ENCODE data around the gene BRD9.

BRD9 gene

GRCh38 chr5:909994-910768, 17.6 kb upstream of the BRD9 start:
- H3K27ac ChIP-seq (replicated peaks; ENCODE audit: low read length), result no peak overlapping the region
- peaks cover 6 to 12% of the 10 kb centered on the region in 2 donors for H3K4me1 ChIP-seq (ENCODE audit: control insufficient read depth in 2 of 2, insufficient read depth in 1 of 2, low read depth in 1 of 2, low read length in 2 of 2)
- peak overlapping the region; percentile 7 for H2AK5ac ChIP-seq (ENCODE audit: low read depth, low read length)
- WGBS, 2 donors (ENCODE audit: extremely low coverage in 2 of 2, insufficient read length in 2 of 2, insufficient replicate concordance in 1 of 2), result no CpG with 5 or more reads among the region's 18 CpGs
- H2BK15ac ChIP-seq (ENCODE audit: low read length), result no peak overlapping the region
- no peak overlapping the region for H2BK120ac ChIP-seq (ENCODE audit: low read depth, low read length)
- H3K27me3 ChIP-seq (ENCODE audit: control insufficient read depth in 3 of 3, insufficient read depth in 3 of 3, low read depth in 1 of 3, low read length in 3 of 3), result no peaks in the 10 kb centered on the region
- H3K4me2 ChIP-seq (ENCODE audit: insufficient read depth, low read length, poor library complexity, severe bottlenecking), result no peak overlapping the region
- H3K14ac ChIP-seq (ENCODE audit: low read length), result no peak overlapping the region
- no peak overlapping the region for H4K91ac ChIP-seq (ENCODE audit: low read depth, low read length, poor library complexity)
- no peak overlapping the region for H2BK12ac ChIP-seq (ENCODE audit: low read length)
- peak overlapping the region; percentile 34 for H3K23ac ChIP-seq (ENCODE audit: low read depth, low read length, poor library complexity)
- H3K18ac ChIP-seq (ENCODE audit: low read length), result no peak overlapping the region
- peaks cover 43 to 95% of the 10 kb centered on the region in 2 donors for H3K36me3 ChIP-seq (replicated peaks in 1 of 2; ENCODE audit: control insufficient read depth in 2 of 2, insufficient read depth in 2 of 2, low read length in 2 of 2)
- H4K8ac ChIP-seq (ENCODE audit: low read depth, low read length), result no peak overlapping the region
- H2BK5ac ChIP-seq (ENCODE audit: low read length), result peak overlapping the region; percentile 31
- no peak for DNase-seq (ENCODE audit: low spot score)
- H3K9ac ChIP-seq (ENCODE audit: low read depth, low read length, poor library complexity), result peak overlapping the region; percentile 51
- H3K9me3 ChIP-seq (replicated peaks in 1 of 2; ENCODE audit: control insufficient read depth in 2 of 2, insufficient read depth in 1 of 2, low read depth in 1 of 2, low read length in 2 of 2), result no peaks in the 10 kb centered on the region
- no peak overlapping the region for H2AFZ ChIP-seq (ENCODE audit: low read length)
- no peak overlapping the region for H3K4ac ChIP-seq (ENCODE audit: low read length)
- H3K4me3 ChIP-seq (ENCODE audit: low read length in 2 of 2), result no peak overlapping the region
- H3K79me1 ChIP-seq (ENCODE audit: low read depth, low read length), result peaks cover 5% of the 10 kb centered on the region

DNA sequence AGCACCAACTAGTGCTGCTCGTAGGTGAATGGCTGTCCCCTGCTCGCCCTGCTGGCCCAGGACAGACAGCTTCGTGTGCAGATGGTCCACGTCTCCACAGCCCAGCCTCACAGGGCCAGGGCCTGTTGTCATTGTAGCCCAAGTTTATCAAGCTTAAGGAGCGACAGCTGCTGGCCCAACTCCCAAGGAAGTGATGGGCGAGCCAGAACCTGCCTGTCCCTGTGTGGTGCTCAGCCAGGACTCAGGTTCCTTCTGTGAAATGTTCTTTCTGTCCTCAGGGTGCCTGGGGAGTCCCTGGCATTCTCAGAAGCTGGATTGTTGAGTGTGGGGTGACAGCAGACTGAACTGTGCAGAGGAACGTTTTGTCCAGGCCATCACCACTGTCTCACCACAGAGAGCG, 16.5 kb upstream of the BRD9 start:
- H3K18ac ChIP-seq (ENCODE audit: low read length), result no peak overlapping the region
- H3K14ac ChIP-seq (ENCODE audit: low read length), result no peak overlapping the region
- WGBS, 2 donors (ENCODE audit: extremely low coverage in 2 of 2, insufficient read length in 2 of 2, insufficient replicate concordance in 1 of 2), result no CpG with 5 or more reads among the region's 8 CpGs
- no peak overlapping the region for H3K4ac ChIP-seq (ENCODE audit: low read length)
- no peak for DNase-seq (ENCODE audit: low spot score)
- H2BK120ac ChIP-seq (ENCODE audit: low read depth, low read length), result no peak overlapping the region
- H3K27ac ChIP-seq (replicated peaks; ENCODE audit: low read length), result no peak overlapping the region
- peaks cover 6 to 12% of the 10 kb centered on the region in 2 donors for H3K4me1 ChIP-seq (ENCODE audit: control insufficient read depth in 2 of 2, insufficient read depth in 1 of 2, low read depth in 1 of 2, low read length in 2 of 2)
- H3K27me3 ChIP-seq (ENCODE audit: control insufficient read depth in 3 of 3, insufficient read depth in 3 of 3, low read depth in 1 of 3, low read length in 3 of 3), result no peaks in the 10 kb centered on the region
- no peak overlapping the region for H4K8ac ChIP-seq (ENCODE audit: low read depth, low read length)
- no peak overlapping the region for H3K4me2 ChIP-seq (ENCODE audit: insufficient read depth, low read length, poor library complexity, severe bottlenecking)
- H3K9me3 ChIP-seq (replicated peaks in 1 of 2; ENCODE audit: control insufficient read depth in 2 of 2, insufficient read depth in 1 of 2, low read depth in 1 of 2, low read length in 2 of 2), result no peaks in the 10 kb centered on the region
- no peak overlapping the region for H2AK5ac ChIP-seq (ENCODE audit: low read depth, low read length)
- H2BK12ac ChIP-seq (ENCODE audit: low read length), result no peak overlapping the region
- no peak overlapping the region for H2BK5ac ChIP-seq (ENCODE audit: low read length)
- H3K79me1 ChIP-seq (ENCODE audit: low read depth, low read length), result peaks cover 5% of the 10 kb centered on the region
- H3K4me3 ChIP-seq (ENCODE audit: low read length in 2 of 2), result no peak overlapping the region
- peaks cover 43 to 95% of the 10 kb centered on the region in 2 donors for H3K36me3 ChIP-seq (replicated peaks in 1 of 2; ENCODE audit: control insufficient read depth in 2 of 2, insufficient read depth in 2 of 2, low read length in 2 of 2)
- peak overlapping the region; percentile 67 for H3K23ac ChIP-seq (ENCODE audit: low read depth, low read length, poor library complexity)
- H3K9ac ChIP-seq (ENCODE audit: low read depth, low read length, poor library complexity), result no peak overlapping the region
- H2AFZ ChIP-seq (ENCODE audit: low read length), result no peak overlapping the region
- no peak overlapping the region for H2BK15ac ChIP-seq (ENCODE audit: low read length)
- no peak overlapping the region for H4K91ac ChIP-seq (ENCODE audit: low read depth, low read length, poor library complexity)

DNA sequence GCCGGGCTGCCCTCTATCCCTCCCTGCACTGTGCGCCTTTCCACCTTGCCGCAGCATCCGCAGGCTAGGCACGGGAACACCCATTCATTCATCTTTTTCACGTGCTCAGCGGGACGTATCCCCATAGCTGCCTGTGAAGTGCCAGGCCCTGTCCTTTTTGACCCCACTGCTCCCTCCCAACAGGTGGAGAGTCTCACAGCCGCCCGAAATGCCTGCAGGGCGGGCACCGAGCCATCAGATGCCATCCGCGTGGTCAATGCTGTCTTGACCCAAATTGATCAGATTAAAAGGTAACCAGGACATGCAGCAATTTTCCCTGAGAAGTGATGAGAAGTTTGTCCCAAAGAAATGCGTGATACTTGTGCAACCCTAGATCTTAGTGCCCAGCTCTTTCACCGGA, 15.6 kb upstream of the BRD9 start:
- Histone ChIP-seq H3K4me1 (ENCODE audit: control insufficient read depth in 2 of 2, insufficient read depth in 1 of 2, low read depth in 1 of 2, low read length in 2 of 2) (peaks cover 6 to 12% of the 10 kb centered on the region in 2 donors), H4K91ac (ENCODE audit: low read depth, low read length, poor library complexity) (no peak overlapping the region), H2BK120ac (ENCODE audit: low read depth, low read length) (no peak overlapping the region), H4K8ac (ENCODE audit: low read depth, low read length) (no peak overlapping the region), H2BK5ac (ENCODE audit: low read length) (peak overlapping the region; percentile 61), H3K4me2 (ENCODE audit: insufficient read depth, low read length, poor library complexity, severe bottlenecking) (no peak overlapping the region), H2AFZ (ENCODE audit: low read length) (no peak overlapping the region), H3K23ac (ENCODE audit: low read depth, low read length, poor library complexity) (no peak overlapping the region), H2BK15ac (ENCODE audit: low read length) (no peak overlapping the region), H3K27ac (replicated peaks; ENCODE audit: low read length) (no peak overlapping the region), H3K9me3 (replicated peaks in 1 of 2; ENCODE audit: control insufficient read depth in 2 of 2, insufficient read depth in 1 of 2, low read depth in 1 of 2, low read length in 2 of 2) (no peaks in the 10 kb centered on the region), H3K4ac (ENCODE audit: low read length) (no peak overlapping the region), H3K9ac (ENCODE audit: low read depth, low read length, poor library complexity) (peak overlapping the region; percentile 50), H3K4me3 (ENCODE audit: low read length in 2 of 2) (no peak overlapping the region), H3K27me3 (ENCODE audit: control insufficient read depth in 3 of 3, insufficient read depth in 3 of 3, low read depth in 1 of 3, low read length in 3 of 3) (no peaks in the 10 kb centered on the region), H3K79me1 (ENCODE audit: low read depth, low read length) (peaks cover 5% of the 10 kb centered on the region), H2AK5ac (ENCODE audit: low read depth, low read length) (no peak overlapping the region), H2BK12ac (ENCODE audit: low read length) (no peak overlapping the region), H3K36me3 (replicated peaks in 1 of 2; ENCODE audit: control insufficient read depth in 2 of 2, insufficient read depth in 2 of 2, low read length in 2 of 2) (peaks cover 39 to 95% of the 10 kb centered on the region in 2 donors), H3K18ac (ENCODE audit: low read length) (no peak overlapping the region), H3K14ac (ENCODE audit: low read length) (no peak overlapping the region)
- no peak for DNase-seq (ENCODE audit: low spot score)
- no CpG with 5 or more reads among the region's 16 CpGs for whole genome bisulfite sequencing, 2 donors (ENCODE audit: extremely low coverage in 2 of 2, insufficient read length in 2 of 2, insufficient replicate concordance in 1 of 2)

DNA sequence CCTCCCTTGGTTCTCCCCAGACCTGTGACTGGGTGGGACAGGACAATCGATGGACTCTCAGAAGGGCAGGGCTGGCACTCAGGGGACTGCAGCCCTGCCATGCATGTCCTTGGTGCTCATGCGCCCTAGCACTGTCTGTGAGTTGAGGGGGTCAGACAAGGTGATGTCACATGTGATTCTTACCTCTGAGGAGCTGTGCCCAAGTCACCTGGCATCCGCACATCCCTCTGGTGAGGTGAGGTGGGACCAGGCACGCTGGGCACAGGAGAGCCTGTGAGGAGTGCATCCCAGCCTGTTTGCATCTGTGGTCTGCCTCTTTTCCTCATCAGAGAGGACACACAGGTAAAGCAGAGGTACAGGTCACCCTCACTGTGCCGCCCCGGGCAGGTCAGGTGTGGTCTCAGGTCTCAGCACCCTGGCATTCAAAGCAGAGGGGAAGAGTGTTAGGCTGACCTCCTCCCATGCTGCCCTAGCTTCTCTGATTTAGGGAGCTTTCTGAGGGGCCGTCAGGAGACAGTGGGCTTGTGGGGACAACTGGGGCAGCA, 14.8 kb upstream of the BRD9 start:
- no CpG with 5 or more reads among the region's 7 CpGs for WGBS, 2 donors (ENCODE audit: extremely low coverage in 2 of 2, insufficient read length in 2 of 2, insufficient replicate concordance in 1 of 2)
- H2AK5ac ChIP-seq (ENCODE audit: low read depth, low read length), result no peak overlapping the region
- no peak overlapping the region for H3K18ac ChIP-seq (ENCODE audit: low read length)
- H3K36me3 ChIP-seq (replicated peaks in 1 of 2; ENCODE audit: control insufficient read depth in 2 of 2, insufficient read depth in 2 of 2, low read length in 2 of 2), result peaks cover 38 to 93% of the 10 kb centered on the region in 2 donors
- peaks cover 0 to 5% of the 10 kb centered on the region in 2 donors for H3K4me1 ChIP-seq (ENCODE audit: control insufficient read depth in 2 of 2, insufficient read depth in 1 of 2, low read depth in 1 of 2, low read length in 2 of 2)
- H3K14ac ChIP-seq (ENCODE audit: low read length), result no peak overlapping the region
- no peak overlapping the region for H2BK15ac ChIP-seq (ENCODE audit: low read length)
- H4K8ac ChIP-seq (ENCODE audit: low read depth, low read length), result no peak overlapping the region
- no peak overlapping the region for H3K4me2 ChIP-seq (ENCODE audit: insufficient read depth, low read length, poor library complexity, severe bottlenecking)
- DNase-seq (ENCODE audit: low spot score), result no peak
- H2BK5ac ChIP-seq (ENCODE audit: low read length), result peak overlapping the region; percentile 61
- no peak overlapping the region for H3K23ac ChIP-seq (ENCODE audit: low read depth, low read length, poor library complexity)
- H3K9ac ChIP-seq (ENCODE audit: low read depth, low read length, poor library complexity), result no peak overlapping the region
- H3K27ac ChIP-seq (replicated peaks; ENCODE audit: low read length), result no peak overlapping the region
- no peaks in the 10 kb centered on the region for H3K27me3 ChIP-seq (ENCODE audit: control insufficient read depth in 3 of 3, insufficient read depth in 3 of 3, low read depth in 1 of 3, low read length in 3 of 3)
- H3K4ac ChIP-seq (ENCODE audit: low read length), result no peak overlapping the region
- H3K9me3 ChIP-seq (replicated peaks in 1 of 2; ENCODE audit: control insufficient read depth in 2 of 2, insufficient read depth in 1 of 2, low read depth in 1 of 2, low read length in 2 of 2), result no peaks in the 10 kb centered on the region
- no peak overlapping the region for H2BK120ac ChIP-seq (ENCODE audit: low read depth, low read length)
- no peak overlapping the region for H2AFZ ChIP-seq (ENCODE audit: low read length)
- H3K4me3 ChIP-seq (ENCODE audit: low read length in 2 of 2), result no peak overlapping the region
- H2BK12ac ChIP-seq (ENCODE audit: low read length), result no peak overlapping the region
- peaks cover 5% of the 10 kb centered on the region for H3K79me1 ChIP-seq (ENCODE audit: low read depth, low read length)
- H4K91ac ChIP-seq (ENCODE audit: low read depth, low read length, poor library complexity), result no peak overlapping the region
